B cell (primary cell): ENCODE data around the gene PUS3.

Source experiments
- CTCF ChIP-seq: fragments of 200-600 bp; IDR thresholded peaks from one replicate; pipeline ENCODE4 v1.8.0; 2022; ENCODE audit warnings: antibody characterized with exemption, mild to moderate bottlenecking
- EZH2 ChIP-seq: IDR thresholded peaks from 2 replicates; pipeline ENCODE4 v1.6.1; 2012; ENCODE audit warnings: borderline replicate concordance, low read depth, mild to moderate bottlenecking, moderate library complexity, low read length; ENCODE audit not compliant: insufficient read depth, poor library complexity, severe bottlenecking

- TF ChIP-seq CTCF = no peak
- no peak for TF ChIP-seq EZH2
Observed at GRCh38 chr11:125925247-125925740, 22.3 kb upstream of the PUS3 start.
